ENCODE results near the gene S1PR4. TPM values are rescaled to one million over a fixed set of nuclear protein-coding genes. Genes with fewer than 3 reads are reported as not detected.

S1PR4 gene
- total RNA-seq (2022; extraction: Qiagen RNA extraction) = 0.06 to 0.22 TPM (median 0.12 TPM) in 4 of 5 replicates, not detected in the other

GRCh38 chr19:3178377-3178972 lies at the start of gene S1PR4:
TSS of gene S1PR4 (plus strand) at chr19:3178769. CDS start at chr19:3178793, 24 bp downstream.

GRCh38 chr19:3135961-3136683 lies 42.4 kb upstream of the S1PR4 start, which contains the start of gene GNA15:
TSS of gene GNA15 (plus strand) at chr19:3136033. CDS start at chr19:3136451, 418 bp downstream.

GRCh38 chr19:3185461-3186159 lies 7.0 kb downstream of the S1PR4 start, which contains the start of gene NCLN:
TSS of gene NCLN (plus strand) at chr19:3185930. CDS start at chr19:3186031, 101 bp downstream.

GRCh38 chr19:3224346-3225168 lies 46.0 kb downstream of the S1PR4 start, which contains the start of gene CELF5:
TSS of gene CELF5 (plus strand) at chr19:3224661. CDS start at chr19:3224740, 79 bp downstream.

Other genes starting within 250 kb of the S1PR4 start
- 1.5 to 1.8 TPM (median 1.6 TPM) in 5 replicates for gene ZNF77, start 233.8 kb upstream of the S1PR4 start, total RNA-seq (2022; extraction: Qiagen RNA extraction)
- gene TLE6, start 201.2 kb upstream of the S1PR4 start, total RNA-seq (2022; extraction: Qiagen RNA extraction) = 3.5 to 5.9 TPM (median 4.5 TPM) in 5 replicates
- 2.3 to 3.9 TPM (median 3.1 TPM) in 5 replicates for gene TLE2, start 149.5 kb upstream of the S1PR4 start, total RNA-seq (2022; extraction: Qiagen RNA extraction)
- gene TLE5, start 116.3 kb upstream of the S1PR4 start, total RNA-seq (2022; extraction: Qiagen RNA extraction) = 192 to 258 TPM (median 251 TPM) in 5 replicates
- 31.4 to 35.6 TPM (median 33.3 TPM) in 5 replicates for gene GNA11, start 84.4 kb upstream of the S1PR4 start, total RNA-seq (2022; extraction: Qiagen RNA extraction)
- gene GNA15, start 42.7 kb upstream of the S1PR4 start, total RNA-seq (2022; extraction: Qiagen RNA extraction) = 0.05 to 0.15 TPM (median 0.09 TPM) in 3 of 5 replicates, not detected in the others
- gene NCLN, start 7.2 kb downstream of the S1PR4 start, total RNA-seq (2022; extraction: Qiagen RNA extraction) = 64.5 to 85.7 TPM (median 77.0 TPM) in 5 replicates
- 0.35 to 0.54 TPM (median 0.52 TPM) in 5 replicates for gene CELF5, start 45.9 kb downstream of the S1PR4 start, total RNA-seq (2022; extraction: Qiagen RNA extraction)
- 36.4 to 53.7 TPM (median 47.0 TPM) in 5 replicates for gene NFIC, start 187.8 kb downstream of the S1PR4 start, total RNA-seq (2022; extraction: Qiagen RNA extraction)